H1 (cell line): ENCODE measurements around the gene TWIST2. TPM values are rescaled to one million over a fixed set of nuclear protein-coding genes. Genes with fewer than 3 reads are reported as not detected.

Source experiments
- CTCF ChIA-PET: fragments of 300-600 bp; sonication (Branson Sonifier 250); formaldehyde crosslinking; loops from one replicate; lab custom pipeline; 2021; ENCODE audit not compliant: partially characterized antibody; lab: Charles Lee
- POLR2A ChIA-PET: fragments of 300-600 bp; sonication (Branson Sonifier 250); formaldehyde crosslinking; loops from one replicate; lab custom pipeline; 2021; ENCODE audit warnings: inconsistent platforms; ENCODE audit not compliant: partially characterized antibody; lab: Charles Lee
- DNase-seq, 2 experiments: peaks; one replicate each; pipeline versions ENCODE4 v3.0.0 to v3.0.0-alpha.2; 2010 to 2022; ENCODE audit warnings: low spot score in 2 of 2, low read depth in 1 of 2, mixed read lengths in 1 of 2
- FAIRE-seq: peaks from 2 replicates; lab custom pipeline; 2011; peaks lifted over from hg19 to GRCh38; lab: Jason Lieb, UNC
- H2AFZ ChIP-seq: 2 replicates; pipeline ENCODE4 v1.8.1; 2012; ENCODE audit warnings: low read length, inconsistent platforms
- H2AK5ac ChIP-seq: 2 replicates; pipeline ENCODE4 v1.6.1; 2013; ENCODE audit warnings: low read depth, low read length
- H2BK120ac ChIP-seq: replicated peaks from 2 replicates; pipeline ENCODE3; 2013; ENCODE audit warnings: low read depth, low read length, inconsistent platforms
- H2BK12ac ChIP-seq: 2 replicates; pipeline ENCODE4 v1.6.1; 2013; ENCODE audit warnings: low read depth, low read length
- H2BK15ac ChIP-seq: 2 replicates; pipeline ENCODE4 v1.6.1; 2013; ENCODE audit warnings: low read length
- H2BK20ac ChIP-seq: 2 replicates; pipeline ENCODE4 v1.6.1; 2013; ENCODE audit warnings: low read length
- H2BK5ac ChIP-seq: 2 replicates; pipeline ENCODE4 v1.6.1; 2013; ENCODE audit warnings: low read depth, low read length
- H3K14ac ChIP-seq: 2 replicates; pipeline ENCODE4 v1.6.1; 2013; ENCODE audit warnings: inconsistent platforms; ENCODE audit not compliant: insufficient read length
- H3K18ac ChIP-seq: 2 replicates; pipeline ENCODE4 v1.6.1; 2013; ENCODE audit warnings: low read length; ENCODE audit errors: extremely low read depth
- H3K23ac ChIP-seq: 2 replicates; pipeline ENCODE4 v1.6.1; 2013; ENCODE audit warnings: inconsistent platforms; ENCODE audit not compliant: insufficient read length
- H3K23me2 ChIP-seq: 2 replicates; pipeline ENCODE4 v1.6.1; 2013; ENCODE audit warnings: low read depth, low read length
- H3K27ac ChIP-seq: 2 replicates; pipeline ENCODE4 v1.6.1; 2011; ENCODE audit warnings: low read depth, low read length, inconsistent platforms
- H3K27me3 ChIP-seq, 4 experiments: replicated peaks in 1 of 4; 1 replicate in 1 of 4; 2 replicates in 3 of 4; pipeline versions ENCODE4 v1.6.1 to v1.8.1; 2011 to 2013; ENCODE audit warnings: low read length in 3 of 4, mild to moderate bottlenecking in 3 of 4, inconsistent platforms in 2 of 4, mixed read lengths in 2 of 4, moderate library complexity in 1 of 4; ENCODE audit not compliant: control insufficient read depth in 3 of 4, insufficient read depth in 3 of 4; ENCODE audit errors: extremely low read depth in 1 of 4
- H3K36me3 ChIP-seq, 4 experiments: 2 replicates each; pipeline versions ENCODE4 v1.6.1 to v1.8.1; 2011 to 2013; ENCODE audit warnings: mild to moderate bottlenecking in 4 of 4, low read length in 3 of 4, moderate library complexity in 2 of 4, control low read depth in 1 of 4, inconsistent platforms in 1 of 4; ENCODE audit not compliant: insufficient read depth in 4 of 4, control insufficient read depth in 2 of 4
- H3K4ac ChIP-seq: replicated peaks from 2 replicates; pipeline ENCODE3; 2013; ENCODE audit warnings: low read length, low read depth, mixed read lengths, inconsistent platforms; ENCODE audit not compliant: insufficient read length
- H3K4me1 ChIP-seq, 4 experiments: replicated peaks in 1 of 4; 1 replicate in 1 of 4; 2 replicates in 3 of 4; pipeline versions ENCODE4 v1.6.1 to v1.8.1; 2011 to 2013; ENCODE audit warnings: low read length in 3 of 4, inconsistent platforms in 2 of 4, mixed read lengths in 1 of 4; ENCODE audit not compliant: insufficient read depth in 4 of 4, control insufficient read depth in 3 of 4
- H3K4me2 ChIP-seq, 2 experiments: 2 replicates each; pipeline versions ENCODE4 v1.6.1 to v1.8.1; 2011 to 2013; ENCODE audit warnings: low read depth in 2 of 2, low read length in 2 of 2, control low read depth in 1 of 2, inconsistent platforms in 1 of 2, mild to moderate bottlenecking in 1 of 2; ENCODE audit not compliant: insufficient read depth in 1 of 2
- H3K4me3 ChIP-seq, 4 experiments: fragments of 200-600, 300-600 bp in 1 of 4; sonication (generic), shearing (Covaris generic), sonication (Bioruptor Twin) in 1 of 4; 2 replicates each; pipeline versions ENCODE4 v1.5.1 to v1.8.1; 2011 to 2016; ENCODE audit warnings: low read length in 4 of 4, low read depth in 3 of 4, control low read depth in 2 of 4, inconsistent platforms in 2 of 4, mild to moderate bottlenecking in 2 of 4, mixed read lengths in 1 of 4, moderate library complexity in 1 of 4; ENCODE audit not compliant: insufficient read depth in 2 of 4; ENCODE audit errors: extremely low read depth in 1 of 4
- H3K56ac ChIP-seq: replicated peaks from 2 replicates; pipeline ENCODE3; 2013; ENCODE audit warnings: low read depth, mild to moderate bottlenecking, mixed read lengths, low read length, inconsistent platforms; ENCODE audit not compliant: insufficient read length
- H3K79me1 ChIP-seq: 2 replicates; pipeline ENCODE4 v1.6.1; 2013; ENCODE audit warnings: low read depth, low read length, control low read depth
- H3K79me2 ChIP-seq, 2 experiments: 2 replicates each; pipeline versions ENCODE4 v1.6.1 to v1.8.1; 2012 to 2013; ENCODE audit warnings: low read length in 2 of 2, mild to moderate bottlenecking in 2 of 2, inconsistent platforms in 1 of 2; ENCODE audit not compliant: insufficient read depth in 2 of 2, control insufficient read depth in 1 of 2
- H3K9ac ChIP-seq, 4 experiments: replicated peaks in 1 of 4; 1 replicate in 1 of 4; 2 replicates in 3 of 4; pipeline versions ENCODE4 v1.6.1 to v1.8.1; 2011 to 2013; ENCODE audit warnings: low read depth in 3 of 4, low read length in 3 of 4, control low read depth in 2 of 4, mild to moderate bottlenecking in 2 of 4, moderate library complexity in 2 of 4, inconsistent platforms in 1 of 4; ENCODE audit errors: extremely low read depth in 1 of 4
- H3K9me3 ChIP-seq, 2 experiments: 2 replicates each; pipeline versions ENCODE4 v1.6.1 to v1.8.1; 2012 to 2013; ENCODE audit warnings: mild to moderate bottlenecking in 2 of 2, moderate library complexity in 2 of 2, control low read depth in 1 of 2, inconsistent platforms in 1 of 2, low read depth in 1 of 2, low read length in 1 of 2, mixed read lengths in 1 of 2; ENCODE audit not compliant: insufficient read depth in 2 of 2
- H4K20me1 ChIP-seq, 2 experiments: replicated peaks in 1 of 2; 2 replicates each; pipeline versions ENCODE3 to v1.8.1; 2011 to 2013; ENCODE audit warnings: inconsistent platforms in 2 of 2, low read length in 2 of 2, mild to moderate bottlenecking in 1 of 2; ENCODE audit not compliant: insufficient read depth in 2 of 2, control insufficient read depth in 1 of 2
- H4K5ac ChIP-seq: 2 replicates; pipeline ENCODE4 v1.6.1; 2013; ENCODE audit warnings: low read length, low read depth, mixed read lengths, inconsistent platforms; ENCODE audit not compliant: insufficient read length
- H4K8ac ChIP-seq: 2 replicates; pipeline ENCODE4 v1.8.0; 2013; ENCODE audit warnings: mild to moderate bottlenecking, moderate library complexity, low read length, inconsistent platforms; ENCODE audit not compliant: insufficient read depth; ENCODE audit errors: extremely low read depth
- H4K91ac ChIP-seq: replicated peaks from 2 replicates; pipeline ENCODE3; 2013; ENCODE audit warnings: low read length, mixed read lengths, inconsistent platforms; ENCODE audit not compliant: insufficient read length
- ASH2L ChIP-seq: fragments of 200-600, 300-600 bp; sonication (generic); IDR thresholded peaks from one replicate; pipeline ENCODE4 v1.7.1; 2017; ENCODE audit warnings: low read length
- CEBPB ChIP-seq: IDR thresholded peaks from 2 replicates; pipeline ENCODE4 v1.6.1; 2012; ENCODE audit warnings: low read depth, low read length
- CTCF ChIP-seq, 3 experiments: IDR thresholded peaks; 1 replicate in 2 of 3; 2 replicates in 1 of 3; pipeline versions ENCODE4 v1.5.1 to v1.6.1; 2011; ENCODE audit warnings: low read length in 3 of 3, mild to moderate bottlenecking in 3 of 3, inconsistent platforms in 2 of 3, low read depth in 1 of 3, moderate library complexity in 1 of 3; ENCODE audit not compliant: insufficient read depth in 1 of 3; ENCODE audit errors: control extremely low read depth in 1 of 3
- HDAC2 ChIP-seq, 2 experiments: fragments of 300-600 bp in 1 of 2; sonication (generic) in 1 of 2; IDR thresholded peaks; 2 replicates each; pipeline ENCODE4 v1.6.1; 2011 to 2012; ENCODE audit warnings: low read depth in 2 of 2, low read length in 2 of 2, mild to moderate bottlenecking in 2 of 2, moderate library complexity in 2 of 2, borderline replicate concordance in 1 of 2, inconsistent platforms in 1 of 2
- HDAC6 ChIP-seq: IDR thresholded peaks from one replicate; pipeline ENCODE4 v1.7.1; 2012; ENCODE audit warnings: low read depth, mild to moderate bottlenecking, inconsistent platforms, low read length, moderate library complexity
- MAFK ChIP-seq: IDR thresholded peaks from 2 replicates; pipeline ENCODE4 v1.6.1; 2012; ENCODE audit warnings: low read depth, mild to moderate bottlenecking, improper control_type of control experiment, low read length
- WGBS, 2 experiments: shearing (Covaris generic) in 1 of 2; methylation state at CpG; one replicate each; pipeline versions ENCODE4 v1.1.6 to v1.1.7; 2013 to 2015; ENCODE audit warnings: low lambda C conversion rate in 2 of 2, mixed read lengths in 2 of 2, inconsistent platforms in 1 of 2, low coverage in 1 of 2, missing lambda C conversion rate in 1 of 2; ENCODE audit not compliant: insufficient replicate concordance in 2 of 2, insufficient coverage in 1 of 2, insufficient read length in 1 of 2; ENCODE audit errors: extremely low coverage in 1 of 2, missing lambda C conversion rate in 1 of 2; 5-methylcytosine and 5-hydroxymethylcytosine counted together
- polyA plus RNA-seq, 7 experiments: library from polyadenylated mRNA; depleted of rRNA in 3 of 7; stranded (reverse) in 5 of 7; unstranded in 2 of 7; fragments of >200 nt in 5 of 7; fragments of 200-250 nt in 2 of 7; gene quantifications; 1 replicate in 5 of 7; 2 replicates in 1 of 7; 4 replicates in 1 of 7; pipeline versions ENCODE4 v1.2.1 to v1.2.3, GENCODE V29; 2011 to 2013; ENCODE audit warnings: missing spikeins in 2 of 7, mixed read lengths in 2 of 7
- total RNA-seq: library from RNA; stranded (reverse); fragmentation: NEBNext Ultra II Directional; extraction: Animal tissue kit (Norgen Biotek cat#: 25700); gene quantifications from 2 replicates; pipeline ENCODE4 v1.2.1, GENCODE V29; 2021

TWIST2 gene
- total and polyA plus RNA-seq, 2 of the 8 experiments (the other 6 are each of a cell fraction or from before 2014, with no cell fraction given): 2.6 to 4.3 TPM

GRCh38 chr2:238855299-238855698 lies 7.4 kb downstream of the TWIST2 start:
- Histone ChIP-seq H2BK120ac (no peak overlapping the region), H2BK12ac (no peak overlapping the region), H3K4me1 (peaks cover 0 to 2% (median 0%) of the 10 kb centered on the region in 4 experiments; a peak in 2 of 7 replicates), H3K27ac (no peak overlapping the region), H3K4ac (no peak overlapping the region), H3K18ac (no peak overlapping the region), H3K56ac (no peak overlapping the region), H3K23me2 (no peaks in the 10 kb centered on the region), H4K20me1 (no peaks in the 10 kb centered on the region), H2AK5ac (no peak overlapping the region), H3K4me3 (no peak overlapping the region), H3K4me2 (no peak overlapping the region), H2BK15ac (no peak overlapping the region), H2BK20ac (no peak overlapping the region), H3K14ac (no peak overlapping the region), H3K79me1 (no peaks in the 10 kb centered on the region), H3K79me2 (no peaks in the 10 kb centered on the region), H2AFZ (no peak overlapping the region), H4K5ac (no peak overlapping the region), H4K8ac (no peak overlapping the region), H3K36me3 (no peaks in the 10 kb centered on the region), H3K23ac (no peak overlapping the region), H3K9ac (no peak overlapping the region), H3K27me3 (peaks cover 0 to 19% (median 9%) of the 10 kb centered on the region in 4 experiments; a peak in 5 of 7 replicates), H3K9me3 (no peaks in the 10 kb centered on the region), H4K91ac (no peak overlapping the region), H2BK5ac (no peak overlapping the region)
- no peak for DNase-seq
- CTCF ChIA-PET: no interaction called here
- no peak for FAIRE-seq
- WGBS, 2 experiments: 91% methylated on average over 9 of the region's 9 CpGs; no CpG with 5 or more reads in 1 of the 2 experiments
- POLR2A ChIA-PET: no interaction called here
- TF ChIP-seq CEBPB (no peak), HDAC2 (IDR thresholded peaks at IDR 0.05; ENCODE audit: borderline replicate concordance in 1 of 2, low read depth in 2 of 2, low read length in 2 of 2) (no peak), CTCF (IDR thresholded peaks at IDR 0.05; ENCODE audit: control extremely low read depth in 1 of 3, insufficient read depth in 1 of 3, low read depth in 1 of 3, low read length in 3 of 3) (no peak), MAFK (no peak), HDAC6 (no peak), ASH2L (no peak)
